H1 (cell line): ENCODE data around the gene CCDC88C. TPM values are rescaled to one million over a fixed set of nuclear protein-coding genes. Genes with fewer than 3 reads are reported as not detected.
A peak's percentile ranks its signal among the peaks of the same experiment; 100 is the strongest.

Source experiments
- CTCF ChIA-PET: fragments of 300-600 bp; sonication (Branson Sonifier 250); formaldehyde crosslinking; loops from one replicate; lab custom pipeline; 2021; ENCODE audit not compliant: partially characterized antibody; lab: Charles Lee
- POLR2A ChIA-PET: fragments of 300-600 bp; sonication (Branson Sonifier 250); formaldehyde crosslinking; loops from one replicate; lab custom pipeline; 2021; ENCODE audit warnings: inconsistent platforms; ENCODE audit not compliant: partially characterized antibody; lab: Charles Lee
- DNase-seq, 2 experiments: peaks; one replicate each; pipeline versions ENCODE4 v3.0.0 to v3.0.0-alpha.2; 2010 to 2022; ENCODE audit warnings: low spot score in 2 of 2, low read depth in 1 of 2, mixed read lengths in 1 of 2
- FAIRE-seq: peaks from 2 replicates; lab custom pipeline; 2011; peaks lifted over from hg19 to GRCh38; lab: Jason Lieb, UNC
- H2AFZ ChIP-seq: 2 replicates; pipeline ENCODE4 v1.8.1; 2012; ENCODE audit warnings: low read length, inconsistent platforms
- H2AK5ac ChIP-seq: 2 replicates; pipeline ENCODE4 v1.6.1; 2013; ENCODE audit warnings: low read depth, low read length
- H2BK120ac ChIP-seq: replicated peaks from 2 replicates; pipeline ENCODE3; 2013; ENCODE audit warnings: low read depth, low read length, inconsistent platforms
- H2BK12ac ChIP-seq: 2 replicates; pipeline ENCODE4 v1.6.1; 2013; ENCODE audit warnings: low read depth, low read length
- H2BK15ac ChIP-seq: 2 replicates; pipeline ENCODE4 v1.6.1; 2013; ENCODE audit warnings: low read length
- H2BK20ac ChIP-seq: 2 replicates; pipeline ENCODE4 v1.6.1; 2013; ENCODE audit warnings: low read length
- H2BK5ac ChIP-seq: 2 replicates; pipeline ENCODE4 v1.6.1; 2013; ENCODE audit warnings: low read depth, low read length
- H3K14ac ChIP-seq: 2 replicates; pipeline ENCODE4 v1.6.1; 2013; ENCODE audit warnings: inconsistent platforms; ENCODE audit not compliant: insufficient read length
- H3K18ac ChIP-seq: 2 replicates; pipeline ENCODE4 v1.6.1; 2013; ENCODE audit warnings: low read length; ENCODE audit errors: extremely low read depth
- H3K23ac ChIP-seq: 2 replicates; pipeline ENCODE4 v1.6.1; 2013; ENCODE audit warnings: inconsistent platforms; ENCODE audit not compliant: insufficient read length
- H3K23me2 ChIP-seq: 2 replicates; pipeline ENCODE4 v1.6.1; 2013; ENCODE audit warnings: low read depth, low read length
- H3K27ac ChIP-seq: 2 replicates; pipeline ENCODE4 v1.6.1; 2011; ENCODE audit warnings: low read depth, low read length, inconsistent platforms
- H3K27me3 ChIP-seq, 4 experiments: replicated peaks in 1 of 4; 1 replicate in 1 of 4; 2 replicates in 3 of 4; pipeline versions ENCODE4 v1.6.1 to v1.8.1; 2011 to 2013; ENCODE audit warnings: low read length in 3 of 4, mild to moderate bottlenecking in 3 of 4, inconsistent platforms in 2 of 4, mixed read lengths in 2 of 4, moderate library complexity in 1 of 4; ENCODE audit not compliant: control insufficient read depth in 3 of 4, insufficient read depth in 3 of 4; ENCODE audit errors: extremely low read depth in 1 of 4
- H3K36me3 ChIP-seq, 4 experiments: 2 replicates each; pipeline versions ENCODE4 v1.6.1 to v1.8.1; 2011 to 2013; ENCODE audit warnings: mild to moderate bottlenecking in 4 of 4, low read length in 3 of 4, moderate library complexity in 2 of 4, control low read depth in 1 of 4, inconsistent platforms in 1 of 4; ENCODE audit not compliant: insufficient read depth in 4 of 4, control insufficient read depth in 2 of 4
- H3K4ac ChIP-seq: replicated peaks from 2 replicates; pipeline ENCODE3; 2013; ENCODE audit warnings: low read length, low read depth, mixed read lengths, inconsistent platforms; ENCODE audit not compliant: insufficient read length
- H3K4me1 ChIP-seq, 4 experiments: replicated peaks in 1 of 4; 1 replicate in 1 of 4; 2 replicates in 3 of 4; pipeline versions ENCODE4 v1.6.1 to v1.8.1; 2011 to 2013; ENCODE audit warnings: low read length in 3 of 4, inconsistent platforms in 2 of 4, mixed read lengths in 1 of 4; ENCODE audit not compliant: insufficient read depth in 4 of 4, control insufficient read depth in 3 of 4
- H3K4me2 ChIP-seq, 2 experiments: 2 replicates each; pipeline versions ENCODE4 v1.6.1 to v1.8.1; 2011 to 2013; ENCODE audit warnings: low read depth in 2 of 2, low read length in 2 of 2, control low read depth in 1 of 2, inconsistent platforms in 1 of 2, mild to moderate bottlenecking in 1 of 2; ENCODE audit not compliant: insufficient read depth in 1 of 2
- H3K4me3 ChIP-seq, 4 experiments: fragments of 200-600, 300-600 bp in 1 of 4; sonication (generic), shearing (Covaris generic), sonication (Bioruptor Twin) in 1 of 4; 2 replicates each; pipeline versions ENCODE4 v1.5.1 to v1.8.1; 2011 to 2016; ENCODE audit warnings: low read length in 4 of 4, low read depth in 3 of 4, control low read depth in 2 of 4, inconsistent platforms in 2 of 4, mild to moderate bottlenecking in 2 of 4, mixed read lengths in 1 of 4, moderate library complexity in 1 of 4; ENCODE audit not compliant: insufficient read depth in 2 of 4; ENCODE audit errors: extremely low read depth in 1 of 4
- H3K56ac ChIP-seq: replicated peaks from 2 replicates; pipeline ENCODE3; 2013; ENCODE audit warnings: low read depth, mild to moderate bottlenecking, mixed read lengths, low read length, inconsistent platforms; ENCODE audit not compliant: insufficient read length
- H3K79me1 ChIP-seq: 2 replicates; pipeline ENCODE4 v1.6.1; 2013; ENCODE audit warnings: low read depth, low read length, control low read depth
- H3K79me2 ChIP-seq, 2 experiments: 2 replicates each; pipeline versions ENCODE4 v1.6.1 to v1.8.1; 2012 to 2013; ENCODE audit warnings: low read length in 2 of 2, mild to moderate bottlenecking in 2 of 2, inconsistent platforms in 1 of 2; ENCODE audit not compliant: insufficient read depth in 2 of 2, control insufficient read depth in 1 of 2
- H3K9ac ChIP-seq, 4 experiments: replicated peaks in 1 of 4; 1 replicate in 1 of 4; 2 replicates in 3 of 4; pipeline versions ENCODE4 v1.6.1 to v1.8.1; 2011 to 2013; ENCODE audit warnings: low read depth in 3 of 4, low read length in 3 of 4, control low read depth in 2 of 4, mild to moderate bottlenecking in 2 of 4, moderate library complexity in 2 of 4, inconsistent platforms in 1 of 4; ENCODE audit errors: extremely low read depth in 1 of 4
- H3K9me3 ChIP-seq, 2 experiments: 2 replicates each; pipeline versions ENCODE4 v1.6.1 to v1.8.1; 2012 to 2013; ENCODE audit warnings: mild to moderate bottlenecking in 2 of 2, moderate library complexity in 2 of 2, control low read depth in 1 of 2, inconsistent platforms in 1 of 2, low read depth in 1 of 2, low read length in 1 of 2, mixed read lengths in 1 of 2; ENCODE audit not compliant: insufficient read depth in 2 of 2
- H4K20me1 ChIP-seq, 2 experiments: replicated peaks in 1 of 2; 2 replicates each; pipeline versions ENCODE3 to v1.8.1; 2011 to 2013; ENCODE audit warnings: inconsistent platforms in 2 of 2, low read length in 2 of 2, mild to moderate bottlenecking in 1 of 2; ENCODE audit not compliant: insufficient read depth in 2 of 2, control insufficient read depth in 1 of 2
- H4K5ac ChIP-seq: 2 replicates; pipeline ENCODE4 v1.6.1; 2013; ENCODE audit warnings: low read length, low read depth, mixed read lengths, inconsistent platforms; ENCODE audit not compliant: insufficient read length
- H4K8ac ChIP-seq: 2 replicates; pipeline ENCODE4 v1.8.0; 2013; ENCODE audit warnings: mild to moderate bottlenecking, moderate library complexity, low read length, inconsistent platforms; ENCODE audit not compliant: insufficient read depth; ENCODE audit errors: extremely low read depth
- H4K91ac ChIP-seq: replicated peaks from 2 replicates; pipeline ENCODE3; 2013; ENCODE audit warnings: low read length, mixed read lengths, inconsistent platforms; ENCODE audit not compliant: insufficient read length
- KDM1A ChIP-seq: fragments of 200-600, 300-600 bp; sonication (generic); IDR thresholded peaks from 2 replicates; pipeline ENCODE4 v1.7.1; 2016; ENCODE audit warnings: mild to moderate bottlenecking, low read length, borderline replicate concordance
- KDM4A ChIP-seq: IDR thresholded peaks from one replicate; pipeline ENCODE4 v1.7.1; 2012; ENCODE audit warnings: low read depth, mild to moderate bottlenecking, moderate library complexity, low read length, inconsistent platforms; ENCODE audit not compliant: severe bottlenecking
- POLR2AphosphoS5 ChIP-seq: IDR thresholded peaks from 2 replicates; pipeline ENCODE4 v1.6.1; 2011; ENCODE audit warnings: low read depth, low read length
- WGBS, 2 experiments: shearing (Covaris generic) in 1 of 2; methylation state at CpG; one replicate each; pipeline versions ENCODE4 v1.1.6 to v1.1.7; 2013 to 2015; ENCODE audit warnings: low lambda C conversion rate in 2 of 2, mixed read lengths in 2 of 2, inconsistent platforms in 1 of 2, low coverage in 1 of 2, missing lambda C conversion rate in 1 of 2; ENCODE audit not compliant: insufficient replicate concordance in 2 of 2, insufficient coverage in 1 of 2, insufficient read length in 1 of 2; ENCODE audit errors: extremely low coverage in 1 of 2, missing lambda C conversion rate in 1 of 2; 5-methylcytosine and 5-hydroxymethylcytosine counted together
- polyA plus RNA-seq, 7 experiments: library from polyadenylated mRNA; depleted of rRNA in 3 of 7; stranded (reverse) in 5 of 7; unstranded in 2 of 7; fragments of >200 nt in 5 of 7; fragments of 200-250 nt in 2 of 7; gene quantifications; 1 replicate in 5 of 7; 2 replicates in 1 of 7; 4 replicates in 1 of 7; pipeline versions ENCODE4 v1.2.1 to v1.2.3, GENCODE V29; 2011 to 2013; ENCODE audit warnings: missing spikeins in 2 of 7, mixed read lengths in 2 of 7
- total RNA-seq: library from RNA; stranded (reverse); fragmentation: NEBNext Ultra II Directional; extraction: Animal tissue kit (Norgen Biotek cat#: 25700); gene quantifications from 2 replicates; pipeline ENCODE4 v1.2.1, GENCODE V29; 2021

CCDC88C gene
- total and polyA plus RNA-seq, 2 of the 8 experiments (the other 6 are each of a cell fraction or from before 2014, with no cell fraction given) = 10.3 to 57.7 TPM

GRCh38 chr14:91456283-91456682 is 38.7 kb upstream of the CCDC88C start:
- Histone ChIP-seq H4K8ac (no peak overlapping the region), H2BK5ac (no peak overlapping the region), H2BK15ac (no peak overlapping the region), H2BK120ac (no peak overlapping the region), H3K27ac (no peak overlapping the region), H3K23me2 (no peaks in the 10 kb centered on the region; the same call in 1 of the 2 replicates), H4K91ac (no peak overlapping the region), H3K9me3 (no peaks in the 10 kb centered on the region), H4K5ac (no peak overlapping the region), H3K79me1 (no peaks in the 10 kb centered on the region), H3K36me3 (peaks cover 17 to 52% (median 34%) of the 10 kb centered on the region in 4 experiments), H2BK20ac (no peak overlapping the region), H4K20me1 (peaks cover 3% of the 10 kb centered on the region in 2 experiments), H3K4me2 (no peak overlapping the region), H3K56ac (no peak overlapping the region), H2AFZ (no peak overlapping the region), H3K4ac (no peak overlapping the region), H3K9ac (no peak overlapping the region), H3K27me3 (no peaks in the 10 kb centered on the region), H2AK5ac (no peak overlapping the region), H3K14ac (no peak overlapping the region), H3K18ac (no peak overlapping the region), H3K79me2 (no peaks in the 10 kb centered on the region), H3K4me3 (no peak overlapping the region), H3K23ac (no peak overlapping the region), H3K4me1 (no peaks in the 10 kb centered on the region), H2BK12ac (no peak overlapping the region)
- POLR2A ChIA-PET = no interaction called here
- WGBS, 2 experiments = 100% methylated on average over 1 of the region's 1 CpG; no CpG with 5 or more reads in 1 of the 2 experiments
- FAIRE-seq (no peak), DNase-seq (no peak)
- peak; percentile 31; the same call in 1 of the 2 replicates for TF ChIP-seq KDM1A
- TF ChIP-seq KDM4A = no peak
- peak; percentile 64 for TF ChIP-seq POLR2AphosphoS5
- CTCF ChIA-PET = no interaction called here
